HG02763 (cell line): Measurements from ENCODE around the gene ATP1B2.

Experiments used
- ATAC-seq: cut with Tn5 transposase; IDR thresholded peaks from one replicate; pipeline ENCODE4 v1.9.1; 2021; ENCODE audit warnings: mild to moderate bottlenecking, moderate library complexity; ENCODE audit not compliant: unreplicated experiment

The ATP1B2 gene

DNA sequence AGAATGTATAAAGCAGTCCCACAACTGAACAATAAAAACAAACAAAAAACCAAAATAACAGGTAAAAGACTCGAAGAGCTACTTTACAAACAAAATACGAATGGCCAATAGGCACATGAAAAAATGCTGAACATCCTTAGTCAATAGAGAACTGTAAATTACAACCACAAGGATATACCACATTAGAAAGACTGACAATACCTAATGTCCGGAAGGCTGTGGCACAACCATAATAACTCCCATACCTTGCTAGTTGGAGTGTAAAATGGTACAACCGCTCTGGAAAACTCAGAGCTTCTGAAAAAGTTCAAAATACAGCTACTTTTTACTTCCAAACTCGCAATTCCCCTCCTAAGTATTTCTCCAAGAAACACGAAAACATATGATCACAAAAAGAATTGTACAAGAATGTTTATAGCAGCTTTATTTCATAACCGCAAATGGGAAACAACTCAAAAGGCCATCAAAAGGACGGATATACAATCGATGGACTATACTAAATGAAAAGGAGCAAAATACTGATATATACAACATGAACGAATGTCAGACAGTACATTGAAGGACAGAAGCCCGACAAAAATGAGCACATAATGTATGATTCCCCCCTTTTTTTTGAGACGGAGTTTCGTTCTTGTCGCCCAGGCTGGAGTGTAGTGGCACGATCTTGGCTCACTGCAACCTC is 34.3 kb downstream of the ATP1B2 start:
- no peak for ATAC-seq

DNA sequence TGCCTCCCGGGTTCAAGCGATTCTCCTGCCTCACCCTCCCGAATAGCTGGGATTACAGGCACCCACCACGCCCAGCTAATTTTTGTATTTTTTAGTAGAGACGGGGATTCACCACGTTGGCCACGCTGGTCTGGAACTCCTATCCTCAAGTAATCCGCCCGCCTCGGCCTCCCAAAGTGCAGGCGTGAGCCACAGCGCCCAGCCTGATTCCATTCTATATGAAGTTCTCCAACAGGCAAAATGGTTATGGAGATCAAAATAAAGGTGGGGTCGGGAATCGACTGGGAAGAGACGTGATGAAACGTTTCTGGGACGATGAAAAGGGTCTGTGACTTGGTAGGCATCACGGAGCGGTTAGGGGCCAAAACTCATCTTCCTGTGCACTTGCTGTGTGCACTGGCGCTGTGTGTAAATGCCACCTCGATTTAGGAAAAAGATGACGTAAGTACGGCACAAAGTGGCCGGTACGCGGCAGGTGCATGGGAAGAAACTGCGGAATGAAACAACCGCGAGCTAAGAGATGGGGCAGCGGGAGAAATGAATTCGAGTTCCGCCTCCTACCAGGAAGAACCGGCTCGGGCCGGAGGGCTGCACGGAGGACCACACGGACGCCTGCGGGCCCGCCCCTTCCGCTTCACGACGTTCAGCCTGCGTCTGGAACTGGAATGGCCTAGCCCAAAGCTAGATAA is 35.0 kb downstream of the ATP1B2 start:
- ATAC-seq = peak; percentile 51

- peak; percentile 42 for ATAC-seq
Measured at GRCh38 chr17:7686222-7687071, 35.7 kb downstream of the ATP1B2 start.

DNA sequence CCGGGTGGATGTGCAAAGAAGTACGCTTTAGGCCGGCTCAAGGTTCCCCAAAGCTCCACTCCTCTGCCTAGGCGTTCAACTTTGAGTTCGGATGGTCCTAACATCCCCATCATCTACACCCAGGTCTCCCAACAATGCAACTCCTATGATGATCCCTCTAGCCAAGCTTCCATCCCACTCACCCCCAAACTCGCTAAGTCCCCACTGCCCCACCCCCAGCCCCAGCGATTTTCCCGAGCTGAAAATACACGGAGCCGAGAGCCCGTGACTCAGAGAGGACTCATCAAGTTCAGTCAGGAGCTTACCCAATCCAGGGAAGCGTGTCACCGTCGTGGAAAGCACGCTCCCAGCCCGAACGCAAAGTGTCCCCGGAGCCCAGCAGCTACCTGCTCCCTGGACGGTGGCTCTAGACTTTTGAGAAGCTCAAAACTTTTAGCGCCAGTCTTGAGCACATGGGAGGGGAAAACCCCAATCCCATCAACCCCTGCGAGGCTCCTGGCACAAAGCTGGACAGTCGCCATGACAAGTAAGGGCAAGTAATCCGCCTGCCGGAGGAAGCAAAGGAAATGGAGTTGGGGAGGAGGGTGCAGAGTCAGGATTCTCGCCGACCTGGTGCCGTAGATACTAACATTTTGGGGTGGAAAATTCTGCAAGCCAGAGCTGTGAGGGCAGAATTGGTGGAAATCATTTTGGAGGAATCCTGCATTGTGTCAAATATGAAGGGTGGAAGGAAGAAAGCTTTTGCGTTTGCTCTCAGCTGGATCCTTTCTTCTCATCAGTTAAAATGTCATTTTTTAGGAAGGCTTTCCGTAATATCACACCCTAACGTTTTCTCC is 36.6 kb downstream of the ATP1B2 start, which contains the start of gene TP53:
Gene TP53 (minus strand): TSS at position 419 of the 836 bp plus-strand sequence. CDS start 10,896 bp downstream, outside the sequence.
- no peak for ATAC-seq

DNA sequence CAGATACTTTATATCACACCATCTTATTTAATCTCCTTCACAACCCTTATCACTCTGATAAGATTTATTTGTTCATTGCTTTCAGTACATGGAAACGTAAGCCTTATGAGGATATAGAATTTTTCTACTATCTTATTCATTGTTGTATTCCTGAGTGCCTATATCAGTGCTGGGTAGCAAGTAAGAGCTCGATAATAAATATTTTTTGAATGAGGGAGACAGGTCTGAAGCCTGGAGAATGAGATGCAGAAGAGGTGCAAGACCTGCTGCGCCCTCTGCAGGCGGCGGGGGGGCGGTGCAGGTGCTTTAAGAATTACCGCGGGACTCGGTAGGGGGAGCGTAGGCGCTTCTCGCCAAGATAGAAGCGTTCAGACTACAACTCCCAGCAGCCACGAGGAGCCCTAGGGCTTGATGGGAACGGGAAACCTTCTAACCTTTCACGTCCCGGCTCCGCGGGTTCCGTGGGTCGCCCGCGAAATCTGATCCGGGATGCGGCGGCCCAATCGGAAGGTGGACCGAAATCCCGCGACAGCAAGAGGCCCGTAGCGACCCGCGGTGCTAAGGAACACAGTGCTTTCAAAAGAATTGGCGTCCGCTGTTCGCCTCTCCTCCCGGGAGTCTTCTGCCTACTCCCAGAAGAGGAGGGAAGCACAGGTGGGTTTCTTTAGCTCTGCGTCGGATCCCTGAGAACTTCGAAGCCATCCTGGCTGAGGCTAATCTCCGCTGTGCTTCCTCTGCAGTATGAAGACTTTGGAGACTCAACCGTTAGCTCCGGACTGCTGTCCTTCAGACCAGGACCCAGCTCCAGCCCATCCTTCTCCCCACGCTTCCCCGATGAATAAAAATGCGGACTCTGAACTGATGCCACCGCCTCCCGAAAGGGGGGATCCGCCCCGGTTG is 37.4 kb downstream of the ATP1B2 start, which contains the start of gene WRAP53:
Gene WRAP53 (plus strand): TSS at position 570 of the 900 bp plus-strand sequence. CDS start 172 bp downstream, at position 742.
- peak; percentile 72 for ATAC-seq

DNA sequence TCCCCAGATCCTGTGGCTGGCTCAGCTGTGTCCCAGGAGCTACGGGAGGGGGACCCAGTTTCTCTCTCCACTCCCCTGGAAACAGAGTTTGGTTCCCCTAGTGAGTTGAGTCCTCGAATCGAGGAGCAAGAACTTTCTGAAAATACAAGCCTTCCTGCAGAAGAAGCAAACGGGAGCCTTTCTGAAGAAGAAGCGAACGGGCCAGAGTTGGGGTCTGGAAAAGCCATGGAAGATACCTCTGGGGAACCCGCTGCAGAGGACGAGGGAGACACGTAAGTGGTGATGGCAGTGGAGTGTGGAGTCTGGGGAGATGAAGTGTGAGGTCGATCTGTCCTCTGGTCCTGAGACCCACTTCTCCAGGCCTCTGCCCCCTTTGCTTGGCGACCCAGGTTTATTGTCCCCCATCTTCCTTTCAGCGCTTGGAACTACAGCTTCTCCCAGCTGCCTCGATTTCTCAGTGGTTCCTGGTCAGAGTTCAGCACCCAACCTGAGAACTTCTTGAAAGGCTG is 38.1 kb downstream of the ATP1B2 start:
- ATAC-seq = no peak

GRCh38 chr17:7695586-7695985 is 44.9 kb downstream of the ATP1B2 start:
- no peak for ATAC-seq

GRCh38 chr17:7697828-7698588 is 47.3 kb downstream of the ATP1B2 start:
- no peak for ATAC-seq

- ATAC-seq = no peak
Measured at GRCh38 chr17:7700510-7700909, 49.8 kb downstream of the ATP1B2 start.

DNA sequence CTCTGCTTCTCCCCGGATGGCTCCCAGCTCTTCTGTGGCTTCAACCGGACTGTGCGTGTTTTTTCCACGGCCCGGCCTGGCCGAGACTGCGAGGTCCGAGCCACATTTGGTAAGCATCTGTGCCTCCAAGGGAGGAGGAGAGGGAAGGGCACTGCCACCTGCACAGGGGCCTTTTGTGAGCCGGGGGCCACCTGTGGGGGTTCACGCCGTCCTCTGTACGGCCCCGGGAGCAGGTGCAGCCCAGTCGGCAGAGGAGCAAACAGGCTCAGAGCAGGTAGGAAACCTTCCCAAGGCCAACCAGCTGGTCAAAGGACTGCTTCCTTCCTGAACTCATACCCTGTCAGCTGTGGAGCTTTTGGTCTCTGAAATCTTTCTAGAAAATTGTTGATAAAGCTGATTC is 51.0 kb downstream of the ATP1B2 start:
- no peak for ATAC-seq

DNA sequence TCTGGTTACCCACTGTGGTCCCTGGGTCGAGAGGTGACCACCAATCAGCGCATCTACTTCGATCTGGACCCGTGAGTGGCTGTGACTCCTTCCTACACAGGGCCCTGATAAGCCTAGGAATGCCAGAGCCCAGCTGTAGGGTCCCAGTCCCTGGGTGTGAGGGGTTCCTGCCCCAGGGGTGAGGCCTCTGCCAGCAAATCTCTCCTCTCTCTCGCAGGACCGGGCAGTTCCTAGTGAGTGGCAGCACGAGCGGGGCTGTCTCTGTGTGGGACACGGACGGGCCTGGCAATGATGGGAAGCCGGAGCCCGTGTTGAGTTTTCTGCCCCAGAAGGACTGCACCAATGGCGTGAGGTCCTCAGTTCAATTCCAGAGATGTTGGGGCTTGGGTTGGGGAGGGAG is 52.0 kb downstream of the ATP1B2 start:
- no peak for ATAC-seq

- no peak for ATAC-seq
Measured at GRCh38 chr17:7703584-7704479, 53.1 kb downstream of the ATP1B2 start.

DNA sequence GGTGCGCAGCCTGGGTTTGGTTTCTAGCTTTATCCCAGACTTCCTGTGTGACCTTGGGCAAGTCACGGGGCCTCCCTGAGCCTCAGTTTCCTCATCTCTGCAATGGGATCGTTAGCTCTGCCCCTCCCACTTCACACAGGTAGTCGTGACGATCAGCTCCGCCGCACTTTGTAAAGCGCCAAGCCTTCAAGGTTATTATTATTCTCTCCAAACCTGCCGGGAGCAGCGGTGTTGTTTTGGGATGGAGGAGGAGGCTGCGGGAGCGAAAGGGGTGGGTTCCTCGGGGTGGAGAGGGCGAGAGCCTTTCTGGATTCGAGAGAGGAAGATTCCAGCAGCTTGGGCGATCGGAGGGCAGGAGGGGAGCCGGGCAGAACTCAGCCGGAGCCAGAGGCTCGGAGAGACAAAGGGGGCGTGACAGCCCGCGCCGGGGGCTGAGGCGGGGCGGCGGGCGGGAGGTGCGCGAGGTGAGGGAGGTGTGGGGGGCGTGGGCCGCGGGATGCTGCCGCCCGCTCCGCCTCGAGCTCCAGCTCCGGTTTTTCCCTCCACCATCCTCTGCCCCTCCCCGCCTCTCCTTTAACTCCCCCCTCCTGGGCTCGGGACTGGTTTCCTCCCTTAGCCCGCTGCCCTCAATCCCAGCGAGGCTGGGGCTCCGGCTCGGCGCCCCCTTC is 54.0 kb downstream of the ATP1B2 start, which contains the start of gene EFNB3:
Gene EFNB3 (plus strand): TSS at position 602 of the 668 bp plus-strand sequence. CDS start 397 bp downstream, outside the sequence.
- ATAC-seq = no peak

DNA sequence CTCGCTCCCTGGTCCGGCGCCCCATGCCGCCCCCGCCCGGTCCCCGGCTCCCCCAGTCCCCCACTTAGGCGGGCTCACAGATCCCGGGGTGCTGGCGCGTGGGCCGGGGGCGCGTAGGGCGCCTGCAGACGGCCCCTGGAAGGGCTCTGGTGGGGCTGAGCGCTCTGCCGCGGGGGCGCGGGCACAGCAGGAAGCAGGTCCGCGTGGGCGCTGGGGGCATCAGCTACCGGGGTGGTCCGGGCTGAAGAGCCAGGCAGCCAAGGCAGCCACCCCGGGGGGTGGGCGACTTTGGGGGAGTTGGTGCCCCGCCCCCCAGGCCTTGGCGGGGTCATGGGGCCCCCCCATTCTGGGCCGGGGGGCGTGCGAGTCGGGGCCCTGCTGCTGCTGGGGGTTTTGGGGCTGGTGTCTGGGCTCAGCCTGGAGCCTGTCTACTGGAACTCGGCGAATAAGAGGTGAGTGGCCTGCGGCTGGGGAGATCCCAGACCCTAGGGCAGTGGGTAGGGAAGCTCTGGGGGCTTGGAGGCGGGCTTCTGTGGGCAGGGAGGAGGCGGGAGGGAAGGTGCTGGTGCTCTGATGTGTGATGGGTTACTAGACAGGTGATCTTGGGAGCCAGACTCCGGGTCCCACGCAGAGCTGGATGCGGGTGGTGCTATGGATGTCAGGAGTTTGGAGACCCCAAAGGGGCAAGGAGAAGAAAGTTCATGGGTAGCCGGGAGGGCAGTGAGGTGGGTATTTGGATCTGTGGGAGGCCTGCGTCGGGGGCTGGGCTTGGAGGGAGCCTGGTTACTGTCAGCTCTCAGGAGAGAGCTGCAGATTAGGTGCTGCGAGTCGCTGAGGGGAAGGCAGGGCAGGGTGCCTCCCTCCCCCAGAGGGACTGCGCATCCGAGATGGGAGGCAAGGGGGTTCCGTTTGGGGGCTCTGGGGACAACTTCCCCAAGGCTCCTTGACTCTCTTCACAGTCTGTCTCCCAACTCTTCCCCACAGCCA is 54.8 kb downstream of the ATP1B2 start:
- no peak for ATAC-seq

DNA sequence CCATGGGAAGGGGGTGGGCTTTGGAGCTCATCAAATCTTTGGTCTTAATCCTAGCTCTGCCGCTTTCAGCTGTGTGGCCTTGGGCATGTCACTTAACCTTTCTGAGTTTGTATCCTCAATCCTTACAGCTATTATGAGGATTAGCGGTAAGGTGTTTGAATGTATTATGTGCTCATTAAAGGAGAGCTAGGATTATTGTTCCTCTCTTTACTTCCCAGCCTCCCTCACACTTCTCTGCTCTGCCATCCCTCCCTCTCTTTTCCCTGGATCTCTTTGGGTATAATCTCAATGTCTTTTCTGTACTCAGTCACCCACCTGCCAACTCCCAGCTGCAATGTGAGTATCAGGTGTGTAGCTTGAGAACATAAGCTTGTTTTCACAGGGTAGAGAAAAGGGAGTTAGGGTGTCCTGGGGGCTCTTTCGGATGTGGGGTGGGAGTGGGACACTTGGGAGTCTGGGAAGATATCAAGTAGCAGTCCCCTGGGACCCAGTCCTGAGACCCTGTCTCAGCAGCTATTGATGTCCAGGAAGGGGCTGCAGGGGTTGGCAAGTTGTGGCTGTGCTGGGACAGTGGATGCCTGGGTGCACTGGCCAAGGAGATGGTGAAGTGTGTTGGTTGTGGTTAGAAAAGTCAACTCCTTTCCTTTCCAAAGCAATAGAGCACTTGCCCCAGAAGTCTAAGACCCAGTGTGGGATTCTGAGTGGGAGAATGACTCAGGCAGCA is 56.1 kb downstream of the ATP1B2 start:
- no peak for ATAC-seq
